ENCODE results near the gene MAEA.

Gene MAEA

GRCh38 chr4:1250527-1250812, 39.2 kb upstream of the MAEA start:
- no peak for DNase-seq

- no peak for DNase-seq
Measured at GRCh38 chr4:1250921-1251772, 38.5 kb upstream of the MAEA start.

- DNase-seq, result no peak
Measured at GRCh38 chr4:1251773-1252066, 38.0 kb upstream of the MAEA start.

GRCh38 chr4:1252928-1253492, 36.7 kb upstream of the MAEA start:
- no peak for DNase-seq

- DNase-seq, result no peak
Measured at GRCh38 chr4:1253831-1254230, 35.9 kb upstream of the MAEA start.

- no peak for DNase-seq
Measured at GRCh38 chr4:1255151-1255550, 34.5 kb upstream of the MAEA start.

- DNase-seq, result no peak
Measured at GRCh38 chr4:1255699-1256098, 34.0 kb upstream of the MAEA start.

- DNase-seq, result no peak
Measured at GRCh38 chr4:1258457-1258856, 31.2 kb upstream of the MAEA start.

GRCh38 chr4:1259966-1260365, 29.7 kb upstream of the MAEA start:
- DNase-seq, result no peak

GRCh38 chr4:1260418-1261106, 29.1 kb upstream of the MAEA start:
- DNase-seq, result no peak

- no peak for DNase-seq
Measured at GRCh38 chr4:1261107-1261928, 28.4 kb upstream of the MAEA start.

GRCh38 chr4:1264942-1265341, 24.7 kb upstream of the MAEA start:
- no peak for DNase-seq

GRCh38 chr4:1265351-1265750, 24.3 kb upstream of the MAEA start:
- DNase-seq, result no peak

GRCh38 chr4:1266881-1267763, 22.6 kb upstream of the MAEA start:
- no peak for DNase-seq

GRCh38 chr4:1269209-1269608, 20.5 kb upstream of the MAEA start:
- DNase-seq, result no peak

GRCh38 chr4:1271686-1272085, 18.0 kb upstream of the MAEA start:
- DNase-seq, result no peak

- DNase-seq, result no peak
Measured at GRCh38 chr4:1274871-1275270, 14.8 kb upstream of the MAEA start.

- no peak for DNase-seq
Measured at GRCh38 chr4:1276984-1277383, 12.7 kb upstream of the MAEA start.

GRCh38 chr4:1277667-1278665, 11.7 kb upstream of the MAEA start:
- DNase-seq, result no peak

GRCh38 chr4:1279253-1279652, 10.4 kb upstream of the MAEA start:
- DNase-seq, result no peak

GRCh38 chr4:1283711-1284110, 6.0 kb upstream of the MAEA start:
- no peak for DNase-seq
